ENCODE data around the gene LPO.

LPO gene

GRCh38 chr17:58302919-58303585 is 64.7 kb downstream of the LPO start:
- no peaks in the 10 kb centered on the region; the same call in 1 of the 2 replicates for H3K4me1 ChIP-seq (ENCODE audit: control insufficient read depth, low read length)
- H4K20me1 ChIP-seq (ENCODE audit: control insufficient read depth, insufficient read depth, low read depth, low read length) = no peaks in the 10 kb centered on the region
- no peak overlapping the region for H3K4me3 ChIP-seq (ENCODE audit: low read length)
- H3K4me2 ChIP-seq (ENCODE audit: low read length) = no peak overlapping the region
- no peaks in the 10 kb centered on the region for H3K9me2 ChIP-seq (replicated peaks; ENCODE audit: control insufficient read depth, low read length)
- H3K36me3 ChIP-seq (ENCODE audit: control insufficient read depth, low read length) = no peaks in the 10 kb centered on the region
- TF ChIP-seq EZH2phosphoT487 (IDR thresholded peaks at IDR 0.05; ENCODE audit: borderline replicate concordance, low read length) = no peak
- peaks cover 24% of the 10 kb centered on the region for H3K27me3 ChIP-seq (ENCODE audit: control insufficient read depth, low read length)
- no peaks in the 10 kb centered on the region for H3K9me3 ChIP-seq (ENCODE audit: control insufficient read depth, insufficient read depth, low read length)
- H3F3A ChIP-seq (ENCODE audit: control insufficient read depth, insufficient read depth) = no peaks in the 10 kb centered on the region
- H3K27ac ChIP-seq (ENCODE audit: low read depth, low read length) = no peak overlapping the region
- H3K79me2 ChIP-seq (ENCODE audit: control insufficient read depth, low read length) = no peaks in the 10 kb centered on the region

- Histone ChIP-seq H3K79me2 (ENCODE audit: control insufficient read depth, low read length) (no peaks in the 10 kb centered on the region), H3K4me1 (ENCODE audit: control insufficient read depth, low read length) (no peaks in the 10 kb centered on the region; the same call in 1 of the 2 replicates), H4K20me1 (ENCODE audit: control insufficient read depth, insufficient read depth, low read depth, low read length) (no peaks in the 10 kb centered on the region), H3K36me3 (ENCODE audit: control insufficient read depth, low read length) (no peaks in the 10 kb centered on the region), H3K27me3 (ENCODE audit: control insufficient read depth, low read length) (peaks cover 16% of the 10 kb centered on the region), H3K4me3 (ENCODE audit: low read length) (no peak overlapping the region), H3K27ac (ENCODE audit: low read depth, low read length) (no peak overlapping the region), H3F3A (ENCODE audit: control insufficient read depth, insufficient read depth) (no peaks in the 10 kb centered on the region), H3K4me2 (ENCODE audit: low read length) (no peak overlapping the region), H3K9me2 (replicated peaks; ENCODE audit: control insufficient read depth, low read length) (no peaks in the 10 kb centered on the region), H3K9me3 (ENCODE audit: control insufficient read depth, insufficient read depth, low read length) (no peaks in the 10 kb centered on the region)
- TF ChIP-seq CTCF (IDR thresholded peaks at IDR 0.05; ENCODE audit: low read depth, low read length, poor library complexity, severe bottlenecking) (peak; percentile 93), EZH2phosphoT487 (IDR thresholded peaks at IDR 0.05; ENCODE audit: borderline replicate concordance, low read length) (no peak)
These were observed 65.8 kb downstream of the LPO start for GRCh38 chr17:58303971-58304749.

GRCh38 chr17:58304750-58305486 is 66.5 kb downstream of the LPO start:
- Histone ChIP-seq H4K20me1 (ENCODE audit: control insufficient read depth, insufficient read depth, low read depth, low read length) (no peaks in the 10 kb centered on the region), H3K36me3 (ENCODE audit: control insufficient read depth, low read length) (no peaks in the 10 kb centered on the region), H3F3A (ENCODE audit: control insufficient read depth, insufficient read depth) (no peaks in the 10 kb centered on the region), H3K9me2 (replicated peaks; ENCODE audit: control insufficient read depth, low read length) (no peaks in the 10 kb centered on the region), H3K27ac (ENCODE audit: low read depth, low read length) (no peak overlapping the region), H3K4me3 (ENCODE audit: low read length) (no peak overlapping the region), H3K9me3 (ENCODE audit: control insufficient read depth, insufficient read depth, low read length) (no peaks in the 10 kb centered on the region), H3K79me2 (ENCODE audit: control insufficient read depth, low read length) (no peaks in the 10 kb centered on the region), H3K27me3 (ENCODE audit: control insufficient read depth, low read length) (peaks cover 12% of the 10 kb centered on the region), H3K4me2 (ENCODE audit: low read length) (no peak overlapping the region), H3K4me1 (ENCODE audit: control insufficient read depth, low read length) (no peaks in the 10 kb centered on the region; the same call in 1 of the 2 replicates)
- TF ChIP-seq EZH2phosphoT487 (IDR thresholded peaks at IDR 0.05; ENCODE audit: borderline replicate concordance, low read length) (no peak), CTCF (IDR thresholded peaks at IDR 0.05; ENCODE audit: low read depth, low read length, poor library complexity, severe bottlenecking) (no peak)
